Left lung (tissue), 10 donors: ENCODE measurements around the gene HPRT1. TPM values are rescaled to one million over a fixed set of nuclear protein-coding genes. Genes with fewer than 3 reads are reported as not detected.

Source experiments
- ATAC-seq: fragments of 200-7000 bp; cut with Tn5 transposase; one replicate; pipeline ENCODE4 v1.9.1; 2020; ENCODE audit warnings: moderate library complexity
- DNase-seq, 4 donors: peaks; one replicate each; pipeline ENCODE4 v3.0.0-alpha.2; 2013 to 2020
- H3K27ac ChIP-seq, 2 donors: fragments of 200-600 bp; sonication (generic) in 1 of 2; one replicate each; pipeline versions ENCODE4 v1.5.0 to v1.8.0; 2020 to 2021
- H3K27me3 ChIP-seq, 2 donors: fragments of 200-600 bp; sonication (generic) in 1 of 2; one replicate each; pipeline versions ENCODE4 v1.5.0 to v1.8.0; 2020 to 2021
- H3K36me3 ChIP-seq, 2 donors: fragments of 200-600 bp; sonication (generic) in 1 of 2; one replicate each; pipeline versions ENCODE4 v1.5.0 to v1.8.0; 2020 to 2021
- H3K4me1 ChIP-seq, 2 donors: fragments of 200-600 bp; one replicate each; pipeline ENCODE4 v1.8.0; 2021
- H3K4me3 ChIP-seq, 2 donors: fragments of 200-600 bp; sonication (generic) in 1 of 2; one replicate each; pipeline versions ENCODE4 v1.5.0 to v1.8.0; 2020 to 2021; ENCODE audit warnings: mild to moderate bottlenecking in 1 of 2
- H3K9me3 ChIP-seq, 2 donors: fragments of 200-600 bp; sonication (generic) in 1 of 2; one replicate each; pipeline versions ENCODE4 v1.5.0 to v1.8.0; 2020 to 2021
- CTCF ChIP-seq, 2 donors: fragments of 200-600 bp; sonication (generic) in 1 of 2; IDR thresholded peaks; one replicate each; pipeline versions ENCODE4 v1.5.0 to v1.8.0; 2021; ENCODE audit warnings: antibody characterized with exemption in 2 of 2
- intact Hi-C, 2 donors: fragments of 100-400 bp; cut with DNase I; formaldehyde crosslinking; loops; one replicate each; pipeline versions ENCODE4 v1.11.2 to v1.14.2; 2022
- polyA plus RNA-seq, 6 donors: library from polyadenylated mRNA; unstranded; fragments of 120-200 nt; gene quantifications; one replicate each; pipeline ENCODE4 v1.2.1, GENCODE V29; 2013; ENCODE audit not compliant: insufficient read length in 6 of 6
- total RNA-seq, 2 donors: library from RNA; stranded (reverse); fragmentation: NEBNext Ultra II Directional; extraction: Animal tissue kit (Norgen Biotek cat#: 25700); gene quantifications; one replicate each; pipeline ENCODE4 v1.2.1, GENCODE V29; 2021
- donor health status: DM: no; HTN: yes; CAD: no.
- donor health status: DM: no; HTN: no; CAD: no.

HPRT1 gene
- total and polyA plus RNA-seq, 8 donors = 17.5 to 26.9 (median 19.5) TPM

- no peak for ATAC-seq
- no peak for TF ChIP-seq CTCF (IDR thresholded peaks at IDR 0.05)
- Histone ChIP-seq H3K27ac (no peak overlapping the region), H3K4me1 (no peaks in the 10 kb centered on the region), H3K4me3 (no peak overlapping the region), H3K36me3 (no peaks in the 10 kb centered on the region), H3K9me3 (no peaks in the 10 kb centered on the region), H3K27me3 (no peaks in the 10 kb centered on the region)
- intact Hi-C loops = no loop called here
- DNase-seq = no peak
These were observed 16.5 kb upstream of the HPRT1 start for GRCh38 chrX:134443461-134443860.

DNA sequence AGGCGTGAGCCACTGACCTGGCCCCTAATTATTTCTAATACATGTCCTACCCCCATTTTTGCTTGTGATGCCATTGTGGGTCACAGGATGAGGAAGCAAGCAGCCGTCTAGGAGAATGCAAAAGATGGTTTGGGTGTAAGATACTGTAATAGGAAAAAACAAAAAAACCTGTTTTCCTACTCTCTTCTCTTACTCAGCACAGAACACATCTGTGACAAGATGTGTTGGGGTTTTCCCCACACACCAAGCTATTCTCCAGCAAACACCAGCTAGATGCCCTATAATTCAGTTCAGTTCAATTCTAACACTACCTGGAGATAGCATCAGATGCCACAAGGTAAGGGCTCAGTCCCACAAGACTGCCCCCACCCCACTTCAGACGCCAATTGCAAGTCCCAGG, 15.3 kb upstream of the HPRT1 start:
- H3K27me3 ChIP-seq = no peaks in the 10 kb centered on the region
- ATAC-seq (no peak), DNase-seq (no peak)
- H3K4me3 ChIP-seq = no peak overlapping the region
- no peaks in the 10 kb centered on the region for H3K36me3 ChIP-seq
- H3K9me3 ChIP-seq = no peaks in the 10 kb centered on the region
- no peaks in the 10 kb centered on the region for H3K4me1 ChIP-seq
- no peak for TF ChIP-seq CTCF (IDR thresholded peaks at IDR 0.05)
- no peak overlapping the region for H3K27ac ChIP-seq
- intact Hi-C loops = no loop called here

DNA sequence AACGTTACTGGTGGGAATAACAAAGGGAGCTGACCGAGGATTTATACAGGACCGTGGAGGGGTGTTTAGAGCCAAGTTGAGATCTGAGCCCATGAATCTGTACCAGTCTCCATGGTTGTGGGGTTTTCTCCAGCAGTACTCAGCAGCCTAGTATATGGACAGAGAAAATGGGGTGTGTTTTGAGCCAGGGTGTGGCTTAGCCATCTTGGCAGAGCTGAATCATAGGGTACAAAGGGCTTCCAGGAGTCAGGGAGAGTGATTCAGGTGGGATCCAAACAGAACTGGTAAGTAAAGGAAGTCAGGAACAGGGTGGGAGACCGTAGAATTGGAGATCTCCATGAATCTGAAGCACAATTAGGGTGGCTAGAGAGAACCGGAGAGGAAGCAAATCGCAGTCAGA, 7.4 kb upstream of the HPRT1 start:
- no peak for ATAC-seq
- TF ChIP-seq CTCF (IDR thresholded peaks at IDR 0.05) = no peak
- intact Hi-C loops = no loop called here
- no peak overlapping the region for H3K27ac ChIP-seq
- DNase-seq = no peak
- H3K4me1 ChIP-seq = no peaks in the 10 kb centered on the region
- H3K4me3 ChIP-seq = no peak overlapping the region
- no peaks in the 10 kb centered on the region for H3K27me3 ChIP-seq
- H3K36me3 ChIP-seq = no peaks in the 10 kb centered on the region
- H3K9me3 ChIP-seq = no peaks in the 10 kb centered on the region

DNA sequence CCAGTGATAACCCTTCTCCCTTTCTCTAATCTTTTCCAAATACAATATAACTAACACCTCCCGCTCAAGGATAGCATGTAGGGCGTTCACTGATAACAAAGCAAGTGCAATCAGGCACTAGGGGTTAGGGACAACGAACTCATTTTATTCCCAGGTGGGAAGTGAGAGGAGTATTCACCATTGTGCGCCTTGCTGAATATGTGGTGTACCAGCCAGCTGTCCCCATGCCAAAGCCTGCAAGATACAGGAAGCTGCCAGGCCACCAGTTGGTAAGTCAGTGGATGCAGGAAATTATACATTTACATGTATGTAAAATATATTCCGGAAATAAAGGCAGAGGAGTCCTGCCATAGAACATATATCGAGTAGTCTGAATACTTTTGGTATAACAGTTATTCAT, 6.3 kb upstream of the HPRT1 start:
- intact Hi-C loops = no loop called here
- ATAC-seq (no peak), DNase-seq (no peak)
- H3K27me3 ChIP-seq = no peaks in the 10 kb centered on the region
- H3K27ac ChIP-seq = no peak overlapping the region
- no peak for TF ChIP-seq CTCF (IDR thresholded peaks at IDR 0.05)
- no peaks in the 10 kb centered on the region for H3K4me1 ChIP-seq
- no peak overlapping the region for H3K4me3 ChIP-seq
- H3K36me3 ChIP-seq = no peaks in the 10 kb centered on the region
- no peaks in the 10 kb centered on the region for H3K9me3 ChIP-seq

- ATAC-seq = no peak
- H3K27ac ChIP-seq = no peak overlapping the region
- no peaks in the 10 kb centered on the region for H3K9me3 ChIP-seq
- no peak overlapping the region for H3K4me3 ChIP-seq
- no peak for TF ChIP-seq CTCF (IDR thresholded peaks at IDR 0.05)
- H3K27me3 ChIP-seq = no peaks in the 10 kb centered on the region
- no peaks in the 10 kb centered on the region for H3K36me3 ChIP-seq
- no peaks in the 10 kb centered on the region for H3K4me1 ChIP-seq
- intact Hi-C loops = no loop called here
- DNase-seq = no peak
These were observed 5.5 kb upstream of the HPRT1 start for GRCh38 chrX:134454506-134454905.
